Transverse colon (tissue), 4 donors: Measurements from ENCODE around the gene RCC2.

Experiments
- POLR2A ChIP-seq: fragments of 450-650 bp; IDR thresholded peaks from one replicate; pipeline ENCODE4 v1.6.1; 2016; ENCODE audit warnings: antibody characterized with exemption, mild to moderate bottlenecking, moderate library complexity
- POLR2AphosphoS5 ChIP-seq, 3 donors: sonication (generic); formaldehyde crosslinking; IDR thresholded peaks; one replicate each; pipeline ENCODE4 v1.6.1; 2016; ENCODE audit warnings: antibody characterized with exemption in 3 of 3
- TF ChIP-seq, protein P1 (sequence below), 5 experiments: fragments of 200-600 bp in 3 of 5; fragments of 450-650 bp in 2 of 5; sonication (generic) in 3 of 5; IDR thresholded peaks; 1 replicate in 2 of 5; 2 replicates in 3 of 5; pipeline ENCODE4 v1.5.1; 2016 to 2017; ENCODE audit warnings: antibody characterized with exemption in 5 of 5, inconsistent platforms in 3 of 5, mild to moderate bottlenecking in 2 of 5, moderate library complexity in 1 of 5

DNA sequence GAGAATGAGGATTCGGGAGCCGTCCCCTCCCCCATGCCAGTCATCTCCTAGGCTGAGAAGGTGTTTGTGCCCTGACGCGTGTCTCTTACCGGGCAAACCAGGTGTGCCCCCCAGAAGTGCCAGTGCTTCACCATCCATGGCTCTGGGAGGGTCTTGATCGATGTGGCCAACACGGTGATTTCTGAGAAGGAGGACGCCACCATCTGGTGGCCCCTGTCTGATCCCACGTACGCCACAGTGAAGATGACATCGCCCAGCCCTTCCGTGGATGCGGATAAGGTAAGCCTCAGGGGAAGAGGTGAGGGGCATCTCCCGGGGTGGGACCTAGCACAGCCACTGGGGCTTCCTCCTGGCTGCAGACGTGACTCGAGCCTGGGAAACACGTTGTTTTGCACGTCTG is 66.5 kb downstream of the RCC2 start:
- TF ChIP-seq, protein P1, sequence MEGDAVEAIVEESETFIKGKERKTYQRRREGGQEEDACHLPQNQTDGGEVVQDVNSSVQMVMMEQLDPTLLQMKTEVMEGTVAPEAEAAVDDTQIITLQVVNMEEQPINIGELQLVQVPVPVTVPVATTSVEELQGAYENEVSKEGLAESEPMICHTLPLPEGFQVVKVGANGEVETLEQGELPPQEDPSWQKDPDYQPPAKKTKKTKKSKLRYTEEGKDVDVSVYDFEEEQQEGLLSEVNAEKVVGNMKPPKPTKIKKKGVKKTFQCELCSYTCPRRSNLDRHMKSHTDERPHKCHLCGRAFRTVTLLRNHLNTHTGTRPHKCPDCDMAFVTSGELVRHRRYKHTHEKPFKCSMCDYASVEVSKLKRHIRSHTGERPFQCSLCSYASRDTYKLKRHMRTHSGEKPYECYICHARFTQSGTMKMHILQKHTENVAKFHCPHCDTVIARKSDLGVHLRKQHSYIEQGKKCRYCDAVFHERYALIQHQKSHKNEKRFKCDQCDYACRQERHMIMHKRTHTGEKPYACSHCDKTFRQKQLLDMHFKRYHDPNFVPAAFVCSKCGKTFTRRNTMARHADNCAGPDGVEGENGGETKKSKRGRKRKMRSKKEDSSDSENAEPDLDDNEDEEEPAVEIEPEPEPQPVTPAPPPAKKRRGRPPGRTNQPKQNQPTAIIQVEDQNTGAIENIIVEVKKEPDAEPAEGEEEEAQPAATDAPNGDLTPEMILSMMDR (IDR thresholded peaks at IDR 0.05) = no peak
- no peak for TF ChIP-seq POLR2A
- TF ChIP-seq POLR2AphosphoS5 (IDR thresholded peaks at IDR 0.05) = no peak
